Measurements from ENCODE around the gene DESI1.

DNA sequence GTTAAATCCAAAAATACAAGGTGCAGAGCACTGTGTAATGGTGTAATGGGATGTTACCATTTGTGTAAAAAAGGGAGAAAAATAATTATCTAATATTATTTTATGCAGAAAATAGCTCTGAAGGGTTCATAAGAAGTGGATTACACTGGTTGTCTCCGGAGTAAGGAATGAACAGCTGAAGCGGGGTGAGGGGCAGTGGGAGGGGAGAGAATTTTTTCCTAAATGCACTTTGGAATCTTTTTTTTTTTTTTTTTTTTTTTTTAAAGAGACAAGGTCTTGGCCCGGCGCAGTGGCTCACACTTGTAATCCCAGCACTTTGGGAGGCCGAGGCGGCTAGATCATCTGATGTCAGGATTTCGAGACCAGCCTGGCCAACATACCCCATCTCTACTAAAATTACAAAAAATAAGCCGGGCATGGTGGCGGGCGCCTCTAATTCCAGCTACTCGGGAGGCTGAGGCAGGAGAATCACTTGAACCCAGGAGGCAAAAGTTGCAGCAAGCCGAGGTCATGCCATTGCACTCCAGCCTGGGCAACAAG, 69.8 kb downstream of the DESI1 start:
- TF ChIP-seq, protein P1, sequence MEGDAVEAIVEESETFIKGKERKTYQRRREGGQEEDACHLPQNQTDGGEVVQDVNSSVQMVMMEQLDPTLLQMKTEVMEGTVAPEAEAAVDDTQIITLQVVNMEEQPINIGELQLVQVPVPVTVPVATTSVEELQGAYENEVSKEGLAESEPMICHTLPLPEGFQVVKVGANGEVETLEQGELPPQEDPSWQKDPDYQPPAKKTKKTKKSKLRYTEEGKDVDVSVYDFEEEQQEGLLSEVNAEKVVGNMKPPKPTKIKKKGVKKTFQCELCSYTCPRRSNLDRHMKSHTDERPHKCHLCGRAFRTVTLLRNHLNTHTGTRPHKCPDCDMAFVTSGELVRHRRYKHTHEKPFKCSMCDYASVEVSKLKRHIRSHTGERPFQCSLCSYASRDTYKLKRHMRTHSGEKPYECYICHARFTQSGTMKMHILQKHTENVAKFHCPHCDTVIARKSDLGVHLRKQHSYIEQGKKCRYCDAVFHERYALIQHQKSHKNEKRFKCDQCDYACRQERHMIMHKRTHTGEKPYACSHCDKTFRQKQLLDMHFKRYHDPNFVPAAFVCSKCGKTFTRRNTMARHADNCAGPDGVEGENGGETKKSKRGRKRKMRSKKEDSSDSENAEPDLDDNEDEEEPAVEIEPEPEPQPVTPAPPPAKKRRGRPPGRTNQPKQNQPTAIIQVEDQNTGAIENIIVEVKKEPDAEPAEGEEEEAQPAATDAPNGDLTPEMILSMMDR (IDR thresholded peaks at IDR 0.05; ENCODE audit: insufficient read depth, low read length, poor library complexity, severe bottlenecking), result no peak
- TF ChIP-seq EZH2phosphoT487 (conservative IDR thresholded peaks at IDR 0.05; ENCODE audit: low read length), result no peak
